ENCODE data around the gene C2CD2.

The C2CD2 gene

DNA sequence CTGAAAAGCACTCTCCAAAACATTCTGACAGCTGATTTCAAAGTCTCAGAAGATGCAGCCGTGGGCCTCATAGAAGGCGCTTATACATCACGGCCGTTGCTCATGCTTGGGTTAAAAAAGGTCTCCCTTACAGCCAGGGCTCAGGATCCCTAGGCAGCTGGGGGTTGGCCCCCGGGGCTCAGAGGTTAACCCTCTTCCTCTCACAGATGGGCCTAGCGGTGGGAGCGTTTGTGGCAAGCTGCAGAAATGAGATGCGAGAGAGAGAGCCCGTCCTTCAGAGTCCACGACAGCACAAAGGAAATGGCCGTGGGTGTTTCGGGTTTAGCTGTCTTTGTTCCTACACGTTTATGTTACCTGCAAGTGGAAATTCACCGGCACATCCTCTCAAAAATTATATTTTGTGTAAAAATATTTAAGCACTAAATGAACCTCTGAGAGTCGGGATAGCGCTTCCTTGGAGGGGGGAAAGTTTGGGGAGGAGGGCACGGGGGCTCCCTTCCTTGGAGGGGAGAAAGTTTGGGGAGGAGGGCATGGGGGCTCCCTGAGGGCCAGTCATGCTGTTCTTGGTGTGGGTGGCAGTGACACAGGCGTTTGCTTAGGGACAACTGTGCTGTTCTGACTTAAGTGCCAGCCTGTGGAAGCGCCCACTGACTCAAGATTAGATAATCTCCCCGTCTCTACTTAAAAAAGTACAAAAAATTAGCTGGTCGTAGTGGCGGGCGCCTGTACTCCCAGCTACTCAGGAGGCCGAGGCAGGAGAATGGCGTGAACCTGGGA, 54.2 kb downstream of the C2CD2 start:
- Histone ChIP-seq H3K4me3 (no peak overlapping the region), H3K4me1 (peaks cover 0 to 18% (median 13%) of the 10 kb centered on the region in 4 donors), H3K9me3 (no peaks in the 10 kb centered on the region), H3K27me3 (no peaks in the 10 kb centered on the region), H3K27ac (no peak overlapping the region), H3K36me3 (peaks cover 47 to 86% (median 55%) of the 10 kb centered on the region in 3 donors)
- no peak for DNase-seq
- TF ChIP-seq, protein P1, sequence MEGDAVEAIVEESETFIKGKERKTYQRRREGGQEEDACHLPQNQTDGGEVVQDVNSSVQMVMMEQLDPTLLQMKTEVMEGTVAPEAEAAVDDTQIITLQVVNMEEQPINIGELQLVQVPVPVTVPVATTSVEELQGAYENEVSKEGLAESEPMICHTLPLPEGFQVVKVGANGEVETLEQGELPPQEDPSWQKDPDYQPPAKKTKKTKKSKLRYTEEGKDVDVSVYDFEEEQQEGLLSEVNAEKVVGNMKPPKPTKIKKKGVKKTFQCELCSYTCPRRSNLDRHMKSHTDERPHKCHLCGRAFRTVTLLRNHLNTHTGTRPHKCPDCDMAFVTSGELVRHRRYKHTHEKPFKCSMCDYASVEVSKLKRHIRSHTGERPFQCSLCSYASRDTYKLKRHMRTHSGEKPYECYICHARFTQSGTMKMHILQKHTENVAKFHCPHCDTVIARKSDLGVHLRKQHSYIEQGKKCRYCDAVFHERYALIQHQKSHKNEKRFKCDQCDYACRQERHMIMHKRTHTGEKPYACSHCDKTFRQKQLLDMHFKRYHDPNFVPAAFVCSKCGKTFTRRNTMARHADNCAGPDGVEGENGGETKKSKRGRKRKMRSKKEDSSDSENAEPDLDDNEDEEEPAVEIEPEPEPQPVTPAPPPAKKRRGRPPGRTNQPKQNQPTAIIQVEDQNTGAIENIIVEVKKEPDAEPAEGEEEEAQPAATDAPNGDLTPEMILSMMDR (IDR thresholded peaks at IDR 0.05): no peak
- intact Hi-C loops (cut with DNase I; ENCODE audit: low total_unique reads): no loop called here

DNA sequence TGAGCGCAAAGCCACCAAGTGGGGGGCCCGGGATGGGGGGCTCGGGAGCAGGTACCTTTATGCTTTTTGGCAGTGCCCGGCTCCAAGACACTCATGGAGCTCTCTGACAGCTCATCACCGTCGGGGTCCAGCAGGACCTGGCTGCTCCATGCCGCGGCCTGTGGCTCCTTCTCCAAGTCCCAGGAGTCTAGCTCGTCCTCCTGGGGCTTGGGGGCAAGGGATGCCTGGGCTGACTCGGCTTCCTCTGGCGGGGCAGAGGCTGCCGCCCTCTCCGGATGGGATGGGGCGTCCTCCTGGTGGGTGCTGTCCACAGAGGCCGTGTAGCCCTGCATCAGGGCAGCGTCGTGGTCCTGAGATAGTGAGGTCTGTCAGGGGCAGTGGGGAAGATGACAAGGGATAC, 54.8 kb downstream of the C2CD2 start:
- TF ChIP-seq, protein P1 (IDR thresholded peaks at IDR 0.05): no peak
- no peak for DNase-seq
- H3K4me1 ChIP-seq: peaks cover 0 to 18% (median 13%) of the 10 kb centered on the region in 4 donors
- H3K36me3 ChIP-seq: peaks cover 50 to 85% (median 52%) of the 10 kb centered on the region in 3 donors
- no peaks in the 10 kb centered on the region for H3K9me3 ChIP-seq
- no peak overlapping the region for H3K4me3 ChIP-seq
- no peak overlapping the region for H3K27ac ChIP-seq
- intact Hi-C loops (cut with DNase I; ENCODE audit: low total_unique reads): no loop called here
- no peaks in the 10 kb centered on the region for H3K27me3 ChIP-seq

DNA sequence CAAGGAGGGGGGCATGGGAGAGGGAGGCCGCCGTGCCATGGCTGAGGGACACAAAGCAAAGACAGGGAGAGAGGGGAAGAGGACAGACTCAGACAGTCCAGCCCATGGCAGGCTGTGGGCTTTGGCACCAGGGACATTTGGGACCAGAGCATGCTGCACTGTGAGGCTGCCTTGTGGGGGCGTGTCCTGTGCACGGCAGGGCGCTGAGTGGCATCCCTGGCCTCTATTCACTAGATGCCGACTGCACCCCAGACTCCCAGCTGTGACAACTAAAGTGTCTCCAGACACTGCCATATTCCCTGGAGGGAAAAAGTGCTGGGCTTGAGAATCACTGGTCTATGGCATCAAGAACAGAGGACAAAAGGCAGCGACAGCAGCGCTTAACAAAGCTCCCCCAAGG, 56.1 kb downstream of the C2CD2 start:
- Histone ChIP-seq H3K9me3 (no peaks in the 10 kb centered on the region), H3K4me1 (peaks cover 0 to 18% (median 13%) of the 10 kb centered on the region in 4 donors), H3K27me3 (no peaks in the 10 kb centered on the region), H3K36me3 (peaks cover 43 to 80% (median 44%) of the 10 kb centered on the region in 3 donors), H3K27ac (no peak overlapping the region), H3K4me3 (no peak overlapping the region)
- intact Hi-C loops (cut with DNase I; ENCODE audit: low total_unique reads): no loop called here
- TF ChIP-seq, protein P1 (IDR thresholded peaks at IDR 0.05): no peak
- DNase-seq: no peak

DNA sequence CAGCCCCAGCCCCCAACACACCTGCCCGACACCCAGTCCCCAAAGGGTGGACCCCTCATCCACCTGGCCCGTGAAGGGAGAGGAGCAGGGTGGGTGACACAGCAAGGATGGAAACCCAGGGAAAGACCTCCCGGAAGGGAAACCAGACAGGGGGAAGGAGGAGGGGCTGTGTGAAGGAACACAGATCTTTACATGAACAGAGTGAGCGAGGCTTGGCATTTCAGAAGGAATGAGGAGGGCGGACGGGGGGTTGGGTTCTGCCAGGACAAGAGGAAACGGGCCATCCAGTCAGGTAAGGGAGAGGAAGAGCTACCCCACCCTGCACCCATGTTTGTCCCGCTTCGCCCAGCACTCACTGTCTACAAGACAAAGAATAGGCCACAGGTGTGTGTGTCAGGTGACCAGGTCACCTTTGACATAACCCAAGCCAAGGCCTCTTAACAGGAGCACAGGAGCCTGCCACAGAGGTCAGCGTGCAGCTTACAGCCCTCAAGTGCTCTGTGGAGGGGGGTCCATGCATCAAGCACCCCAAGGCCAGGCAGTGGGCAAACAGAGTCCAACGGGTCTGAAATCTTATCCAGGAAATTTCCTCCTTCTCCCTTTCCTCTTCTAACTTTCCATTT, 56.7 kb downstream of the C2CD2 start:
- peaks cover 39 to 80% (median 46%) of the 10 kb centered on the region in 3 donors for H3K36me3 ChIP-seq

DNA sequence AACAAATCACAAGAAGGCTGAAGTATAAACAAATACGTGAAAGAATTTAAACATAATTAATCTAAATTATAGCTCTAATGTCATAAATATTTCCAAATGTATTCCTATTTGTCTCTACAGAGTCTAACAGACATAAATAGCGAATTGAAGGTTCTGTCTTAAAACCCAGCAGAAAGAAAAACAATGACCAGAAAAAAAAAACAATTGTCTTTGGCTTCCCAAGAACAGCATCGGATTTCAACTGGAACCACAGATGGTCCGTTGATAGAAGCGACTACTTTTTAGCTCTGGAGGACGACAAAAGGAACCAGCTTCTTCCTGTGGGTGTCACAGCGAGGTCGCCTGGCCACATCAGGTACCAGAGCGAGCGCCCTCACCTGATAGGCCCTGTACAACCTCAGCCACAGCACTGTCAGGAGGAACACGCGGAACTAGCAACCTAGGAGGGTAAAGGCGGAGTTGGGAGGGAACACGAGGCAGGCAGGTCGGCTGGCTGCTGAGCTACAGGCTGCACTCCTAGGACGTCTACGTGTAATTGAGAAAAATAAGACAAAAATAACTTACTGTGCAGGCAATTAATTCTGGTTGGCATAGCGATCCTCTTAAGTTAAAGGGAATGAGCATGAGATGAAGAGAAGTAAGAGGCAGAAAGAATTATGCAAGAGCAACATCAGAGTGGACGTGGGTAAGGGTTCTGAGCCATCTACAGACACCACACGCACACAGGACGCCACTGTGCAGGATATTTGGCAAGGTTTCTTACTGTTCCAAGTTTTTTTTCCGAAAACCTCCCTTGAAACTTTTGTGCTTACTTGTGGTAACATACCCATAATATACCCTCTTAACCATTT, 58.0 kb downstream of the C2CD2 start:
- Histone ChIP-seq H3K36me3 (peaks cover 27 to 80% (median 42%) of the 10 kb centered on the region in 3 donors), H3K9me3 (no peaks in the 10 kb centered on the region), H3K27me3 (no peaks in the 10 kb centered on the region), H3K27ac (peak overlapping the region in 1 of 2 donors; percentile 31), H3K4me3 (no peak overlapping the region), H3K4me1 (peaks cover 0 to 18% (median 13%) of the 10 kb centered on the region in 4 donors)
- TF ChIP-seq, protein P1 (IDR thresholded peaks at IDR 0.05): no peak
- intact Hi-C loops (cut with DNase I; ENCODE audit: low total_unique reads): no loop called here
- DNase-seq: no peak

More for the DNA sequence above, 56.7 kb downstream of the C2CD2 start:
- H3K4me1 ChIP-seq: peaks cover 0 to 18% (median 13%) of the 10 kb centered on the region in 4 donors
- H3K27me3 ChIP-seq: no peaks in the 10 kb centered on the region
- no peak overlapping the region for H3K4me3 ChIP-seq
- intact Hi-C loops (cut with DNase I; ENCODE audit: low total_unique reads): no loop called here
- H3K27ac ChIP-seq: peak overlapping the region in 1 of 2 donors; percentile 3
- DNase-seq: no peak
- no peaks in the 10 kb centered on the region for H3K9me3 ChIP-seq
- TF ChIP-seq, protein P1 (IDR thresholded peaks at IDR 0.05): no peak

Data from tibial artery (tissue), 4 donors.